Adrenal gland (tissue), 12 donors: Measurements from ENCODE around the gene SPEF1. TPM values are rescaled to one million over a fixed set of nuclear protein-coding genes. Genes with fewer than 3 reads are reported as not detected.

Source experiments
- DNase-seq, 7 donors: peaks; one replicate each; pipeline ENCODE4 v3.0.0-alpha.2; 2019 to 2020
- H3K27ac ChIP-seq, 5 donors: fragments of 200-600 bp; sonication (generic) in 4 of 5; 1 replicate in 3 of 5; 2 replicates in 2 of 5; pipeline versions ENCODE4 v1.5.1 to v1.8.0; 2016 to 2020; ENCODE audit warnings: mild to moderate bottlenecking in 1 of 5
- H3K27me3 ChIP-seq: fragments of 200-600 bp; 2 replicates; pipeline ENCODE4 v1.8.0; 2021
- H3K36me3 ChIP-seq, 2 donors: fragments of 200-600 bp; replicated peaks in 1 of 2; 1 replicate in 1 of 2; 2 replicates in 1 of 2; pipeline versions ENCODE4 v1.5.1 to v1.8.0; 2018 to 2022
- H3K4me1 ChIP-seq, 2 donors: fragments of 200-600 bp; replicated peaks in 1 of 2; 1 replicate in 1 of 2; 2 replicates in 1 of 2; pipeline versions ENCODE4 v1.5.1 to v1.8.0; 2018 to 2021
- H3K4me3 ChIP-seq, 4 donors: fragments of 200-600 bp; sonication (generic) in 3 of 4; one replicate each; pipeline ENCODE4 v1.5.1; 2016 to 2018
- H3K9me3 ChIP-seq, 3 donors: fragments of 200-600 bp; sonication (generic) in 1 of 3; replicated peaks in 1 of 3; 1 replicate in 2 of 3; 2 replicates in 1 of 3; pipeline versions ENCODE4 v1.5.1 to v1.8.0; 2016 to 2021
- CTCF ChIP-seq, 6 experiments: fragments of 450-650 bp in 4 of 6; fragments of 200-600 bp in 2 of 6; sonication (generic) in 1 of 6; IDR thresholded peaks; 1 replicate in 5 of 6; 2 replicates in 1 of 6; pipeline versions ENCODE4 v1.5.1 to v1.8.0; 2016 to 2021; ENCODE audit warnings: antibody characterized with exemption in 6 of 6, mild to moderate bottlenecking in 2 of 6, moderate library complexity in 1 of 6
- POLR2A ChIP-seq, 2 donors: fragments of 450-650 bp; IDR thresholded peaks; one replicate each; pipeline ENCODE4 v1.6.1; 2017; ENCODE audit warnings: antibody characterized with exemption in 2 of 2, mild to moderate bottlenecking in 2 of 2, moderate library complexity in 1 of 2
- WGBS, 4 donors: extraction: QIAGEN DNeasy Blood & Tissue Kit in 2 of 4; methylation state at CpG; one replicate each; pipeline versions ENCODE4 v1.1.5 to v1.1.7; 2013 to 2017; 5-methylcytosine and 5-hydroxymethylcytosine counted together
- intact Hi-C, 2 donors: fragments of 100-400 bp; cut with DNase I; formaldehyde crosslinking; loops; one replicate each; pipeline versions ENCODE4 v1.14.1 to v1.15.0; 2022 to 2023
- polyA plus RNA-seq, 3 donors: library from polyadenylated mRNA; stranded (reverse); fragments of 200-250 nt in 2 of 3; fragments of 350-450 nt in 1 of 3; fragmentation: Illumina TruSeq in 1 of 3; extraction: RNeasy Lipid Tissue Mini Kit (QIAGEN cat#74804) in 1 of 3; gene quantifications; one replicate each; pipeline ENCODE4 v1.2.3, GENCODE V29; 2013 to 2014
- total RNA-seq, 9 donors: library from RNA; depleted of rRNA in 4 of 9; stranded (reverse); fragments of >200 nt in 4 of 9; fragments of 120-200 nt in 1 of 9; fragmentation: NEBNext Ultra II Directional in 1 of 9; extraction: Animal tissue kit (Norgen Biotek cat#: 25700) in 1 of 9; gene quantifications; one replicate each; pipeline versions ENCODE4 v1.1.0 to v1.2.4, GENCODE V29; 2013 to 2023
- donor health status: healthy with polysubstance abuse.
- donor health status: Bipolar disorder and iron deficiency.
- donor health status: DM: yes; HTN: yes; CAD: no.
- donor health status: DM: no; HTN: no; CAD: no.
- donor health status: DM: no; HTN: no; CAD: no.
- donor health status: DM: yes; HTN: yes; CAD: no.

Gene SPEF1
- total and polyA plus RNA-seq, 12 donors = 0.14 to 1.4 (median 0.38) TPM; not detected in 2

DNA sequence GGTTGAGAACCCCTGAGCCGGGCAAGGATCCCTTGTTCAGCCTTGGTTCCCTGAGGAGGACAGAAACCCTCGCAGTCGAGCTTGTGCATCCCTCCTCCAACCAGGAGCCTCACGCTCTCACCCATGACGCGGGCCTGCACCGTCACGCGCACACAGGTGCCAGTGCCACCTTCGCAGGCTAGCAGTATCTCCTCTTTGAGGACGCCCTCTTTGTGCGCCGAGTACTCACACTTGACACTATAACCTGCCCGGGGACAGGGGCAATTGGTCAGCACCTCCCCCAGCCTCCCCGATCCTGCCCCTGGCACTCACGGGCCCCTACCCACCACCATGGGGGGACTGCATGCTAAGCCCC, 27.0 kb downstream of the SPEF1 start:
- Histone ChIP-seq H3K27ac (no peak overlapping the region), H3K36me3 (no peaks in the 10 kb centered on the region), H3K27me3 (no peaks in the 10 kb centered on the region), H3K4me3 (no peak overlapping the region), H3K4me1 (peaks cover 0 to 5% of the 10 kb centered on the region in 2 donors), H3K9me3 (no peaks in the 10 kb centered on the region)
- intact Hi-C loops = no loop called here
- 87 to 100% (median 89%) methylated on average over 5 to 16 of the region's 16 CpGs for WGBS, 4 donors
- DNase-seq = no peak
- no peak for TF ChIP-seq POLR2A (IDR thresholded peaks at IDR 0.05)
- no peak for TF ChIP-seq CTCF (IDR thresholded peaks at IDR 0.05)

DNA sequence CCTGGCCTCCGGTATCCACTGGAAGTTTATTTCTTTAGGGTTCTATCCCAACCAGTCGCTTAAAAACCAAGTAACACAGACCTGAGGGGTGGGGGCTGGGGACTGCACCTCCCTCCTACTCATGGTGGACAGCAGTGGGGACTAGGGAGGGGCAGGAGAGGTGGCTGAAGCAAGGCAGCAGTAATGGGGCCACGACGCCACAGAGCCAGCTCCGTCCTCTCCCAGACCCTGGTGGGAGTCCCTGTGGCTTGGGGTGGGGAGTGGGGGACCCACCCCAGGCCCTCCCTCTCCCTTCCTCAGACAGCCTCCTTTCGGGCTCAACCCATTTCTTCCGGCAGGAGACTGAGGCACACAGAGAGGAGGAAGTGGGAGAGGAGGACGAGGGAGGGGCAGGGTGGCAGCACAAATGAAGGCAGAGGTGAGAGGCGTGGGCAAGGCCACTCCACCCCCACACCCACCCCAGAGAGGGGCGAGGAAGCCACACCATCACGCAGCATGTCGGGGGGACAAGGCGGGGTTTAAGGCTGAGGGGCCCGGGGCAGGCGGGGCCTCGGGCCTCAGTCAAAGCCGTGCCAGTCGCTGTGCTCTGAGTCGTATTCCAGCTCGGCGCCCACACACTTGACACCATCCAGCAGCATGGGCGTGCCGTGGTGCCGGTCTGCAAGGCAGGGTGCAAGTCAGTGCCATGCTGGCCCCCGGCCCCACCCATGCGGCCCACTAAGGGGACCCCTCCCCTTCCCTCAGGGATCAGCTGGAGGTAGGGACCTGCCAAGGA, 27.6 kb downstream of the SPEF1 start:
- Histone ChIP-seq H3K27ac (no peak overlapping the region), H3K27me3 (no peaks in the 10 kb centered on the region), H3K4me1 (peaks cover 0 to 5% of the 10 kb centered on the region in 2 donors), H3K36me3 (no peaks in the 10 kb centered on the region), H3K4me3 (no peak overlapping the region), H3K9me3 (no peaks in the 10 kb centered on the region)
- intact Hi-C loops = no loop called here
- TF ChIP-seq CTCF (IDR thresholded peaks at IDR 0.05) (no peak), POLR2A (IDR thresholded peaks at IDR 0.05) (no peak)
- 86 to 91% (median 88%) methylated on average over 8 to 26 of the region's 26 CpGs for WGBS, 4 donors
- no peak for DNase-seq

DNA sequence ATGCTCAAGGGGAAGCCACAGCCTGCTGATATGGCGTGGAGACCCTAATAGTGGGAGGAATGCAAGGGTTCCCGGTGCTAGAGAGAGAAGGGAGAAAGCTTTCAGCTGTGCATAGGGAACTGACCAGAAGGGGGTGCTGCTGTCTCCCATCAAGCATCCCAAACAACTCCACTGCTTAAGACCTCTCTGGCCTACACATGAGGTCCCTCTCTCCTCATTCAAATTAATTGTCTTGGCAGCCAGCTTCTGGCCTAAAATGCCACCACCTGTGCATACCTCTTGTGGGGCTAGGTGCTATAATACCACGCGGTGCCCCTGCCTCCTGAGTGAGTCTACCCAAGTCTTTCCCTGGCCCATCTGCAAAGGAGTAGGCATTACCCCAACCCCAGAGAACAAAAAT, 28.1 kb downstream of the SPEF1 start:
- Histone ChIP-seq H3K27ac (no peak overlapping the region), H3K9me3 (no peaks in the 10 kb centered on the region), H3K4me3 (no peak overlapping the region), H3K4me1 (peaks cover 0 to 5% of the 10 kb centered on the region in 2 donors), H3K27me3 (no peaks in the 10 kb centered on the region), H3K36me3 (no peaks in the 10 kb centered on the region)
- WGBS, 4 donors = 49 to 56% (median 54%) methylated on average over 4 of the region's 4 CpGs
- TF ChIP-seq CTCF (IDR thresholded peaks at IDR 0.05) (peak; percentile 55 to 75 (median 71)), POLR2A (IDR thresholded peaks at IDR 0.05) (no peak)
- intact Hi-C loops = no loop called here
- DNase-seq = peak; percentile 61 to 85 (median 70)

- H3K27me3 ChIP-seq = no peaks in the 10 kb centered on the region
Observed at GRCh38 chr20:3752386-3752759, 28.9 kb downstream of the SPEF1 start.

More at GRCh38 chr20:3752386-3752759, 28.9 kb downstream of the SPEF1 start:
- TF ChIP-seq POLR2A (IDR thresholded peaks at IDR 0.05) (no peak), CTCF (IDR thresholded peaks at IDR 0.05) (no peak)
- intact Hi-C loops = no loop called here
- Histone ChIP-seq H3K4me3 (peak overlapping the region in 1 of 4 donors; percentile 44), H3K27ac (peak overlapping the region in 1 of 5 donors; percentile 40), H3K9me3 (no peaks in the 10 kb centered on the region), H3K36me3 (no peaks in the 10 kb centered on the region), H3K4me1 (peaks cover 0 to 5% of the 10 kb centered on the region in 2 donors)
- DNase-seq = no peak
- 39 to 47% (median 43%) methylated on average over 13 of the region's 13 CpGs for WGBS, 4 donors
